Hindlimb muscle (tissue), 1 donor: Measurements from ENCODE around the gene CENPX. TPM values are rescaled to one million over a fixed set of nuclear protein-coding genes. Genes with fewer than 3 reads are reported as not detected.
A peak's percentile ranks its signal among the peaks of the same experiment; 100 is the strongest.

Source experiments
- DNase-seq: peaks from one replicate; pipeline ENCODE4 v3.0.0-alpha.2; 2013
- polyA plus RNA-seq: library from polyadenylated mRNA; unstranded; fragments of 120-200 nt; gene quantifications from one replicate; pipeline ENCODE4 v1.2.1, GENCODE V29; 2013; ENCODE audit not compliant: insufficient read length

CENPX gene
- polyA plus RNA-seq, 1 donor: 36.0 TPM

- DNase-seq: no peak
These were observed 966 bp upstream of the CENPX start for GRCh38 chr17:82023447-82024241.

DNA sequence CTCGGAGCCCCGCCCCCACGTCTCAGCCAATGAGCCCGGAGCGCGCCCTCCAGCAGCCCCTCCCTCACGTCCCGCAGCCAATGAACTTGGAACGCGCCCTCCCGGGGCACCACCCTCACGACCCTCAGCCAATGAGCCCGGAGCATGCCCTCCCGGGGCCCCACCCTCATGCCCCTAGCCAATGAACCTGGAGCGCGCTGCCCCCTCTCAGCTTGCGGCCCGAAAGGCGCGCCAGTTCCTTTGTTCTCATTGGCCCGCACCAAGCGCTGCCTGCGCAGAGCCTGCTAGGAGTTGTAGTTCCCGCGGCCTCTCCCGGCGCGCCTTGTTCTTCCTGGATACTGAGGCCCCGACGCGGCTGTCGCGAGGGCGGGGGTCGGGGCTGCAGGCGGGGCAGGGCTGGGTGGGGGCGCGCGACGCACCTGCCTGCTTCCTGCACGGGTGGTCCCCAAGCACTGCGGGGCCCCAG lies 336 bp upstream of the CENPX start, which contains the start of gene LRRC45:
Gene LRRC45 (plus strand): TSS at position 325 of the 466 bp plus-strand sequence. CDS start 339 bp downstream, outside the sequence.
- DNase-seq: peak; percentile 99

DNA sequence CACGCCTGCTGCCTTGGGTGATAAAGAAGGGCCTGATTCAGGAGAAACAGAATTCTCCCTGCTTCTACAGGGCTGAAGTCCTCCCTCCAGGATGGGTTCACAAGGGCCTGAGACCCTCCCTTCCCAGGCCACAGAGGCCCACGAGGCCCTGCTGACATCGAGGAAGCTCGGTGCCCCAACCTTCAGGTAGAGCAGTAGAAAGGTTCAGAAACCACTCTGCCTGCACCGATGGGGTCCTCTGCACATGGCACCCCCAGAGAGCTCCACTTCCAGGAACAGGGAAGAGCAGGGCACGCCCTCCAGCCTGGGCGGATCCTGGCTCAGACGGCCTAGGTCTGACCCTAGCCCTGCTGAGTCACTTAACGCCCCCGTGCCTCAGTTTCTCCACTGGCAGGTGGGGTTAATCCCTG lies 773 bp downstream of the CENPX start:
- DNase-seq: no peak

DNA sequence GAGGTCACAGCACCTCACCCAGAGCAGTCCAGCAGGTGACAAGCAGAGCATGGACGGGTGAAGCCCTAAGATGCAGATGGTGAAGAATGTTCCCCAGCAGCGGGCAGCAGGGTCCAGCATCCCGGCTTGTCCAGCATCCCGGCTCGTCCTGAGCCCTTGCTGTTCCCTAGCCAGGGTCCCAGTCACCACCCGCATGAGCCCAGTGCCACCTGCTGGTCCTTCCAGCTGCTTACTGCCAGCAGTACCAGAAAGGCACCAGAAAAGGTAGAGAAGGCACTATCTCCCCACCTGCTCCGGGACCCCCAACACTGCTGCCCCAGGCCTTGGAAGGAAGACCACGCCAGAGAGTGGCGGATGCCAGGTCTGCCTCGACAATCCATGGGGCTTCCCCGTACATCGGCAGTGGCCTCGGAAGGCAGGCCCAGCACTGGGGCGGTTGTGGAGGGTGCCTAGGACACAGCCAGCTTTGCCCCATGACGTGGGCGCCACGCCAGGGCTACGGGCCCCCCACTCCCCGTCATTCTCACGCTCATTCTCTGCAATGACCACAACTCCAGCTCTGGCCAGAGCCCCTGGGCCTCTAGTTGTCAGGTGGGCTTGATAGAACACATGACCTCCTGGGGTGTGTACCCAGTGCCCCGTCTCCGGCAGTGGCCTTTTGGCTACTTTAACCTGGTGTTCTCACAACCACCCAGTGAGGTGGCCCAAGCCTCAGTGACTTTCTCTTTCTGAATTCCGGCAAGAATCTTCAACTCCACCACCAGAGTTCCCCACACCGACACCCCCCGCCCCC lies 1.4 kb downstream of the CENPX start:
- peak; percentile 61 for DNase-seq

- DNase-seq: no peak
These were observed 2.0 kb downstream of the CENPX start for GRCh38 chr17:82020572-82021106.

GRCh38 chr17:82019690-82020571 lies 2.7 kb downstream of the CENPX start:
- DNase-seq: no peak

DNA sequence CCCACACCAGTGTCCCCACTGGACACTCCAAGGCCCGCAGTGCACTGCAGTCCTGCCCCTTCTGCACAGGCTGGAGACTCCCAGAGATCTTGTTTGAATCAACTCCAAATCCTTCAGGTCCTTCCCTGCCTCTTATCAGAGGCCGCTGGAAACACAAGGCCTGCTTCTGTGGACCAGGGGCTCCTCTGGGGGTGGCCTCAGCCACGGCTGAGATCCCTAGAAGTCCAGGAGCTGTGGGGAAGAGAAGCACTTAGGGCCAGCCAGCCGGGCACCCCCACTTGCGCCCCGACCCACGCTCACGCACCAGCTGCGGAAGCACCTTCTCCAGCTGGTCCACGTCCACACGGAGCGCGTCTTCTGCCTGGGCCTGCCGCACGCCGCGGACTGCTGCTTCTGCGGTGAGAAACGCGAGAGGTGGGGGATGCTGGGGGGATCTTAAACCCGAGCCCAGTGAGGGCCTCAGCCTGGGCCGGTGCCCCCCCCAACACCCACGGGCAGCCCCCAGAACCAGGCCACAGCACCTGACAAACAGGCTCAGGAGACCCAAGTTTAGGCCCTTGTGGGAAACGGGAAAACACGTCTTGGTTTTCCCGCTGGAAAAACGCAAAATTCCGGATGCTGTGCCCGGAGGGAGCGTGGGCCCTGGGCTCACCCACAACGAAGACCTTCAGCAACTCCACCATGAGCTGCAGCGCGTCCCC lies 3.5 kb downstream of the CENPX start:
- no peak for DNase-seq

DNA sequence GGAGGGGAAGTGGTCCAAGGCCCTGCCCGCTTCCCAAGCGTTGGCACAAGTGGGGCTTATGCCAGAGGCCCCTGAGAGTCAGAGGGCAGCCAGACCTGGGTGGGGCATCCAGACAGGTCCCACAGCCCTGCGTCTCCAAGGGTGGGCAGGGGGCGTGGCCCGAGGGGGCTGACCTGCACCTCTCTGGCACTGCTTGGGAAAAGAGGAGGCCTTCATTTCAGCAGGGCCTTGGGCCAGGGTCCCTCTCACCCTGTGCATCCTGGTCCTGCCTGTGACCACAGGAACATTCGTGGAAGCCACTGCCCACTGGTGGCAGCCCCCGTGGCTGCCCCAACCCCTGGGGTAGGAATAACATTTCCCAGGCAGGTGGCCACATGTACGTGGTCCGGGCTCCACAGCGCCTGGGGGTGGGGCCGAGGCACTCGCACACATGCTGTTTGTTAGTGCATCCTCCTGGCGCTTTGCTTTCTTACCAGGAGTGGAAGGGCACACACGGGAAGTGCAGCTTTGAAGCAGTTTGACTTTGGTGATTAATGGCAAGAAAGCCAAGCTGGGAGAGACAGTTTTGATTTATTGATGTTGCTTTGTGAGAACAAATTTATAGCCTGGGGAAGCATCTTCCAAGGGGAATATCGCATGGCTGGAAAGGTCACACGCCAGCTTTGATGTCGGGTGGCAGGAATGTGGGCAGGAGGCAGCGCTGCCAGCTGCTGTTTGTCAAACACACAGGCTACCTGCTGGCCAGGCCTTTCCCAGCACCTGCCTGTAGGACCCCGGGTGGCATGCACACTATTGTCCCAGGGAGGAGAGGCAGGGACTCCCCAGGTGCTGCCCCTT lies 4.3 kb downstream of the CENPX start:
- no peak for DNase-seq

- no peak for DNase-seq
These were observed 5.0 kb downstream of the CENPX start for GRCh38 chr17:82017612-82018151.

- no peak for DNase-seq
These were observed 5.7 kb downstream of the CENPX start for GRCh38 chr17:82016875-82017459.

DNA sequence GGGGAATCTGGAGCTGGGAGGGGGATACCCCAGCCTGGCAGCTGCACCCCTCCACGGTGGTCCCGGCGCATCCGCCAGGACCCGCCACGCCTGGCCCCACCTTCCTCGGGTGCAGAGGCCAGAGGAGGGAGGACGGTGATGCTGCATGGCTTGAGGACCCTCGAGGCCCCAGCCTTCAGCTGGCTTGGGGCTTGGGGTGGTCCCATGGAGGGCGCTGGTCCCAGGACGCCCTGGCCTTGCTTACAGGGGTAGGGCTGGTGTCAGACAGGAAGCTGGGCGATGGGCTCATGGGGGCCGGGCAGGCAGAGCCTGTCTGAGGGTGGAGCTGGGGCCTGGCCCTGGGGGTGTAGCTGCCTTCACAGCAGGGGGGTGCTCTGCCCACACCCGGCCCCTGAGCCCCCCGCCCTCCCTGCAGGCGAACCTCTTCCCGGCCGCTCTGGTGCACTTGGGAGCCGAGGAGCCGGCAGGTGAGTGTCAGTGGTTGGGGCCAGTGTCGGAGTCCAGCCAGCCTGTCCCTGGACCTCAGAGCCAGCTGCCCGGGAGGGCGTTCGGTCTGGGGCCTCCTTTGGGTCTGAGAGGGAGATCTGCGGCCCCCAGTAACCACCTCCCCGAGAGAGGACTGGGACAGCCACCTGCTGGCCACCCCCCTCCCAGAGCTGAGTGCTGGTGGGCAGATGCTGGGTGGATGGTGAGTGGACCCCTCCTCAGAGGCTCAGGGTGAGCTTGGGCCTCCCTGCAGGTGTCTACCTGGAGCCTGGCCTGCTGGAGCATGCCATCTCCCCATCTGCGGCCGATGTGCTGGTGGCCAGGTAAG lies 6.4 kb downstream of the CENPX start:
- no peak for DNase-seq

DNA sequence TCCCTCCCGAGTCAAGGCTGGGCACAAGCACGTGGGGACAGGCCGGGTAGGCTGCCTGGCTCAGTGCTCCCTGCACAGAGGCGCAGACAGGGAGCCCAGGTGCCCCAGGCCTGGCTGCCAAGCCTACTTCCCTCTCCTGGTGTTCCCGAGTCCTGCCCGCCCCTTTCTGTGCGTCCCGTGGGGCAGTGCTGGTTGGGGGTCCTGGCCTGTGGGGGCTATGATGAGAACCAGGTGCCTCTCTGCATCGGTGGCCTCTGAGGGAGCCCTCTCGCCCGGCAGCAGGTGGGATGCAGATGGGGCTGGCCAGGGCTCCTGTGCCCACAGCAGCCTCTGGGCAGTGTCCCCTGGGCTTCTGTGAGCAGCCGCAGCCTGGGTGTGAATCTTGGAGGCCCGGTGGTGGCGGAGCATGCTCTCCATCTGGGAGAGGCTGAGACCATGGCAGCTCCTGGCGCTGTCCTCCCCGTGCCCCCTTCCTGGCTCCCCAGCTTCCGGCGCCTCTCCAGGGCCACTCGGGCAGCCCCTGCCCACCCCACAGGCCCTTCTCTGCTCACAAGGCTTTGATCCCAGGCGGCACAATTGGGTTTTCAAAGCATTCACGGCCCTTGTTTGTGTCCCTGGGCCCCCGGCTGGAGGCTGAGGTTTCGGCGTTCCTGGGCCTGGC lies 7.2 kb downstream of the CENPX start:
- DNase-seq: no peak

- no peak for DNase-seq
These were observed 7.7 kb downstream of the CENPX start for GRCh38 chr17:82014971-82015310.

GRCh38 chr17:82014432-82014831 lies 8.2 kb downstream of the CENPX start:
- DNase-seq: no peak

GRCh38 chr17:82013772-82014321 lies 8.8 kb downstream of the CENPX start:
- DNase-seq: no peak

GRCh38 chr17:82013341-82013740 lies 9.3 kb downstream of the CENPX start:
- DNase-seq: no peak

- no peak for DNase-seq
These were observed 9.9 kb downstream of the CENPX start for GRCh38 chr17:82012640-82013295.

GRCh38 chr17:82012261-82012639 lies 10.4 kb downstream of the CENPX start:
- DNase-seq: no peak
